ENCODE measurements around the gene ARHGAP28. TPM values are rescaled to one million over a fixed set of nuclear protein-coding genes. Genes with fewer than 3 reads are reported as not detected.

Gene ARHGAP28
- total RNA-seq, 1 donor, result 11.9 TPM

DNA sequence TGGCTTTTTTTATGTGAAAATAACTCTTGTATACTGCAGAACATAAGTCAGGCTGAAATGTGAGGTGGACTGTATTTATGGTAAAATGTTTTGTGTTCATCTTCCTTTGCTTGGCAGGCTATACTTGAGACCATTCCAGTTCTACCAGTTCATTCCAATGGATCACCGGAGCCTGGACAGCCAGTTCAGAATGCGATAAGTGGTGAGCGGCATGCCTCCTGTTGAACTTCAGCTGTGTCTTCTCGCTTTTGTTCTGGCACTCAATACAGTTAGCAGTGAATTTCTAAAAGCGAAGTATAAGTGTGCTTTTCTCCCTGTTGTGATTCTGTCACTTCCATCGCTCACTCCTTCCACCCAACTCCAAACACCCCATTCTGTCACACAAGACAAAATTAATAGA lies 138.5 kb downstream of the ARHGAP28 start:
- no peak for TF ChIP-seq CTCF (IDR thresholded peaks at IDR 0.05; ENCODE audit: insufficient read depth, low read length)
- DNase-seq (ENCODE audit: low read depth), result no peak
- H3K4me3 ChIP-seq (ENCODE audit: low read depth, low read length), result no peak overlapping the region

DNA sequence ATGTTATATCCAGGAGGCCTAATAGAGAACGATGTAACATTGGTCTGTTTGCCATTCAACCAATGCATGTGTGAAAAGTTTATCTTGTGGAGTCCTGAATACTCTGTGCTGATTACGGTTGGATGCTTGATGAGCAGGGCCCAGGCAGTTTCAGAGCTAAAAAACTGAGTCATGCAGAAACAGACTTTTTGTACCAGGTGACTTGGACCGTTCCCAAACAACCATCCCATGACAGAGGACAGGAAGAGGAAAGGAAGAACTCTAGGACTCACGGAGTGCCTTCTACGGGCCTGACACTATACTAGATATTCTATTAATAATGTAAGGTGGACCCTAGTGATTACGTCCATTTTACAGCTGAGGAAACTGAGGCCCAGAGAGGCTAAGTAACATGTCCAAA lies 142.1 kb downstream of the ARHGAP28 start:
- no peak for DNase-seq (ENCODE audit: low read depth)
- no peak for TF ChIP-seq CTCF (IDR thresholded peaks at IDR 0.05; ENCODE audit: insufficient read depth, low read length)
- H3K4me3 ChIP-seq (ENCODE audit: low read depth, low read length), result no peak overlapping the region

DNA sequence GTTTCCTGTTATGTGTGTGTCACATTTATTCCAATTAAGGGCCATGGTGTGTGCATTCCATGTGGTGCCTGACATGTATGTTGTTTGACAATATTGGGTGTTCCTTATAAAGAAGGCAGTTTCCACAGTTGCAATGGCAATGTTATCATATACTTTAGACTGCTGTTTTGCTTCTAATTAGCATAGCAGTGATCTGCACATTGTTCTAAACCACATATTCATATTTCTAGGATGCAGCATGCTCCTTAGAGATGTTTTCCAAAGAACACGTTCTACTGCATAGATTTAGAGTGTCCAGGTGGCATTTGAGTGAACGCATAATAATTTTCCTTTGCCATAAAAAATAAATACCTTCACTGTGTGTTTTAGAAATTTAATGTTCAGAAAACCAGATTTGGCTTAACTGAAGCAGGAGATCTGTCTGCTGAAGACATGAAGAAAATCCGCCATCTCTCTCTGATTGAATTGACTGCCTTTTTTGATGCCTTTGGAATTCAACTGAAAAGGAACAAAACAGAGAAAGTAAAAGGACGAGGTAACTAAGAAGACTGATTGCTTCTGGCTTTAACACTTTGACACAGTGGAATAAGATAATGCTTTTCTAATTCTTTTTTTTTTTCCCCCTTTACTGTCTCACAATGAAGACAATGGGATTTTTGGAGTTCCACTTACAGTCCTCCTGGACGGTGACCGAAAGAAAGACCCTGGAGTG lies 143.7 kb downstream of the ARHGAP28 start:
- DNase-seq (ENCODE audit: low read depth), result no peak

DNA sequence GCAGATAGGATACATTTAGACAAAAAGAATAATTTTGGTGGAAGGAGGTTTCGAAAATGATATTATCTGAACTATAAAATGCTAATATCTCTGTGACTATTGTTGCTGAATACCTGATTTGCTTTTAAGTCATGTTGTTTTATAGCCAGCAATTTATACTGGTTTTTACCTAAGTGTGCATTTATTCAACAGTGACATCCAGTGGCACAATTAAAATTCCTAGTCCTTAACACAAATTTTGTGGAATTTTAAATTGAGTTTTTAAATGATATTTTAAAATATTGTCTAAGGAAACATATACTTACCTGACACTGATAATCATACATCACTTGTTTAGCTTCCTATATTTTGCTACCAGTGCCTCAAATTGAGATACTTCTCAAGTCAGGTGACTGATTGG lies 144.8 kb downstream of the ARHGAP28 start:
- H3K4me3 ChIP-seq (ENCODE audit: low read depth, low read length), result no peak overlapping the region
- TF ChIP-seq CTCF (IDR thresholded peaks at IDR 0.05; ENCODE audit: insufficient read depth, low read length), result peak; percentile 2
- DNase-seq (ENCODE audit: low read depth), result peak; percentile 26

More for the DNA sequence above, 143.7 kb downstream of the ARHGAP28 start:
- no peak overlapping the region for H3K4me3 ChIP-seq (ENCODE audit: low read depth, low read length)
- no peak for TF ChIP-seq CTCF (IDR thresholded peaks at IDR 0.05; ENCODE audit: insufficient read depth, low read length)

DNA sequence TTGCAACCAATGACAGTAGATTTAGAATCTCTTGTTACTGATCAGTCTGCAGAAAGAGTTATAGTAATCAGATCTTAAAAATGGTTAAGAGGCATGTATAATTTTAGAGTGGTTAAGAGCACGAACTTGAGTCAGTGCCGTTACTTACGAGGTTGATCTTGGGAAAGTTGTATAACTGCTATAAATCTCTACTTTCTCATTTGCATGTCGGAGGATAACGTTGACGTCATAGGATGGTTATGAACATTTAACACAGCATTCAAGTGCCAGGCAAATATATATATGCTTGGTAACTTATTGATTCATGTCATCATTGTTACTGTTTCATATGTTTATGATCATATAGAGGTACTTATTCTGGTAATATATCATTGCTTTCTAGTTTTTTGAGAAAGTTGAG lies 146.2 kb downstream of the ARHGAP28 start:
- DNase-seq (ENCODE audit: low read depth), result no peak
- H3K4me3 ChIP-seq (ENCODE audit: low read depth, low read length), result no peak overlapping the region
- no peak for TF ChIP-seq CTCF (IDR thresholded peaks at IDR 0.05; ENCODE audit: insufficient read depth, low read length)

DNA sequence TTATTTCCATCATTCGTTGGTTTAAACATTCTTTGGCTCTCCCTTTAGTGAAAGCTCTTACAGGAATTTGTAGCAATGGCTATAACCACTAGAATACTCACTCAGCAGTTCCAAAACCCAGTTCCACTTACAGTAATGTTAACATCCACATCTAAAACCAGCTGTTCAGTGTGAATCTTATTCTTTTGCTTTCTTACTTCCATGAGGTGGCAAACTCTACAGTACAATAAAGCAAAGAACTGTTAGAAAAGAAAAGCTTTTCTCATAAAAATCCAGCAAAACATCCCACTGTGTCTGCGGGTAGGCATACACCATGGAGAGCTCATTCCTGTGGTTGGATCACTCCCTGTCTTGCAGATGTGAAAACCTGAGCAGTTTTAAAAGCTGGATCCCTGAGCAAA lies 147.1 kb downstream of the ARHGAP28 start:
- no peak overlapping the region for H3K4me3 ChIP-seq (ENCODE audit: low read depth, low read length)
- TF ChIP-seq CTCF (IDR thresholded peaks at IDR 0.05; ENCODE audit: insufficient read depth, low read length), result no peak
- DNase-seq (ENCODE audit: low read depth), result peak; percentile 4

DNA sequence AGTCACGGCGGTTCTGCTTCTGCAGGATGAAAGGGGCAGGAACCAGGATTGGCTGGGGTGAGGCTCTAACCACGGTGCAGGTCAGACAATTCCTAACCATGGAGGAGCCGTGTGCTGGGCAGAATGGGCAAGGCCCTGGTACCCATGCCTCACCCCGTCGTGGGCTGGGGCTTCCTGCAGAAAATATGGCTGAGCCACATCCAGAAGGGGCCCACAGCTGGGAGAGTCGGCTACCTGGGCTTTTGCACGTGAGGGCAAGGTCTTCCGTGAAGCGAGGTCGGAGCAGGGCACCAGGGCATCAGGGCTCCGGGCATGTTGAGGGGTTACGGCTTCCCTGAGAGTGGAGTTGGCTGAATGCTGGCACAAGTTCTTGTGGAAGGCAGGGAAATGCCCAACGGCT lies 147.8 kb downstream of the ARHGAP28 start:
- H3K4me3 ChIP-seq (ENCODE audit: low read depth, low read length), result no peak overlapping the region
- TF ChIP-seq CTCF (IDR thresholded peaks at IDR 0.05; ENCODE audit: insufficient read depth, low read length), result no peak
- no peak for DNase-seq (ENCODE audit: low read depth)

All from fibroblast of the aortic adventitia (primary cell).